OCI-LY1 (cell line): ENCODE data around the gene PKD1.

Experiments
- H2AFZ ChIP-seq: fragments of 200-600 bp; sonication (generic), shearing (Covaris generic); 2 replicates; pipeline ENCODE4 v1.6.0; 2014; ENCODE audit warnings: antibody characterized with exemption, mild to moderate bottlenecking, low read length
- H3F3A ChIP-seq: fragments of 200-600 bp; sonication (generic), shearing (Covaris generic); 2 replicates; pipeline ENCODE4 v1.6.0; 2014; ENCODE audit warnings: mild to moderate bottlenecking, antibody characterized with exemption, low read length, moderate library complexity; ENCODE audit not compliant: insufficient read depth
- H3K27ac ChIP-seq: fragments of 200-600 bp; sonication (generic); 2 replicates; pipeline ENCODE4 v1.5.1; 2014; ENCODE audit warnings: low read length, mixed run types, mild to moderate bottlenecking, low read depth; ENCODE audit not compliant: poor library complexity, severe bottlenecking
- H3K27me3 ChIP-seq: fragments of 200-600 bp; sonication (generic); 2 replicates; pipeline ENCODE4 v1.6.0; 2014; ENCODE audit warnings: antibody characterized with exemption, mild to moderate bottlenecking, low read length, moderate library complexity; ENCODE audit not compliant: insufficient read depth
- H3K36me3 ChIP-seq: fragments of 200-600 bp; sonication (generic); 2 replicates; pipeline ENCODE4 v1.6.1; 2014; ENCODE audit warnings: mild to moderate bottlenecking, antibody characterized with exemption, low read length, moderate library complexity, mixed read lengths; ENCODE audit not compliant: insufficient read depth
- H3K4me1 ChIP-seq: fragments of 200-600 bp; sonication (generic); 2 replicates; pipeline ENCODE4 v1.5.1; 2014; ENCODE audit warnings: mild to moderate bottlenecking, low read length, moderate library complexity; ENCODE audit not compliant: insufficient read depth, severe bottlenecking
- H3K4me2 ChIP-seq: fragments of 200-600 bp; sonication (generic), shearing (Covaris generic); 2 replicates; pipeline ENCODE4 v1.6.1; 2014; ENCODE audit warnings: low read length
- H3K4me3 ChIP-seq: fragments of 200-600 bp; sonication (generic); 2 replicates; pipeline ENCODE4 v1.5.1; 2014; ENCODE audit warnings: low read length, low read depth, mild to moderate bottlenecking, mixed read lengths; ENCODE audit not compliant: poor library complexity, severe bottlenecking
- H3K79me2 ChIP-seq: fragments of 200-600 bp; shearing (Covaris generic); 2 replicates; pipeline ENCODE4 v1.6.1; 2016; ENCODE audit warnings: mixed run types, low read length, mixed read lengths; ENCODE audit not compliant: insufficient read depth
- H3K9ac ChIP-seq: fragments of 200-600 bp; sonication (generic), shearing (Covaris generic); 2 replicates; pipeline ENCODE4 v1.6.1; 2014; ENCODE audit warnings: mild to moderate bottlenecking, low read length, mixed read lengths
- H3K9me2 ChIP-seq: fragments of 200-600 bp; sonication (generic), shearing (Covaris generic); 2 replicates; pipeline ENCODE4 v1.6.1; 2014; ENCODE audit warnings: low read depth, mild to moderate bottlenecking, low read length, mixed read lengths
- H3K9me3 ChIP-seq: fragments of 200-600 bp; shearing (Covaris generic); 2 replicates; pipeline ENCODE4 v1.6.1; 2014; ENCODE audit warnings: low read length, mixed read lengths
- H4K20me1 ChIP-seq: fragments of 200-600 bp; sonication (generic), shearing (Covaris generic); 2 replicates; pipeline ENCODE4 v1.6.0; 2016; ENCODE audit warnings: mild to moderate bottlenecking, low read length; ENCODE audit not compliant: insufficient read depth
- CTCF ChIP-seq: fragments of 200-600 bp; sonication (generic), shearing (Covaris generic); IDR thresholded peaks from 2 replicates; pipeline ENCODE4 v1.5.1; 2017; ENCODE audit warnings: mild to moderate bottlenecking, antibody characterized with exemption, low read length, moderate library complexity, mixed read lengths
- EZH2 ChIP-seq: fragments of 200-600 bp; sonication (generic), shearing (Covaris generic); IDR thresholded peaks from 2 replicates; pipeline ENCODE4 v1.8.0; 2017; ENCODE audit warnings: borderline replicate concordance, mixed run types, mild to moderate bottlenecking, antibody characterized with exemption, low read length, moderate library complexity, mixed read lengths

PKD1 gene

DNA sequence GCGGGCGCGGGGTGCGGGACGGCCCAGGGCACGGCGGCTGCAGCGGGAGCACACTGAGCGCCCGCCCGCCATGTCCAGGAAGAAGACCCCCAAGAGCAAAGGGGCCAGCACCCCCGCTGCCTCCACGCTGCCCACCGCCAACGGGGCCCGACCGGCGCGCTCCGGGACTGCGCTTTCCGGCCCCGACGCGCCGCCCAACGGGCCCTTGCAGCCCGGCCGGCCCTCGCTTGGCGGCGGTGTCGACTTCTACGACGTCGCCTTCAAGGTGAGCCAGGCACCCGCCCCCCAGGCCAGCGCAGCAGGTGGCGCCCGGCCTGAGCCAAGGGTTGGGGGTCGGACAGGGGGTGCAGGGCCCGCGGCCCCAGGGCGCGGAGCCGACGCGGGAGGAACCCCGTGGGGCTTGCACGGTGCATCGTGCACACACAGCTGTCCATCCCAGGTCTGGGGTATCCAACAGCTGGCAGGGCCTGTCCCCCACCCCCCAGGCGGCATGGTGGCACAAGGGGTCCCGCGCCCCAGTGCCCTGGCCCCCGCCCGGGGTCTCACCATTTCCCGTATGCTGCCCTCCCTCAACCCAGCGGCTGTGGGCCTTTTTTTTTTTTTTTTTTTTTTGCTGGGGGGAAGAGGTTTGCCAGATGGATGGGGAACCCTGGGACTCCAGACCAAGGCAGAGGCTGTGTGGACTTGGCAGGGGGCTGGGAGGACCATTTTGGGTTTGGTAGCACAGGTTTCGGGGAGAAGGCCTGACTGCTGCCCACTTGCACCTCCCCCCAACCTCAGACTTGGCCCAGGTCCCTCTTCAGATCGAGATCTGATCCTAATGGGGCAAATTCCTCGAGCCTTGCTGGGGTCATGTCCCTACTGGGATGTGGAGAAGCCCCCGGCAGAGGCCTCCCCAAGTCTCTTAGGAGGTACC, 13.3 kb upstream of the PKD1 start:
- Histone ChIP-seq H3K9me2 (no peaks in the 10 kb centered on the region), H3K4me1 (peaks cover 55% of the 10 kb centered on the region), H3K36me3 (peaks cover 32% of the 10 kb centered on the region), H2AFZ (no peak overlapping the region), H3K79me2 (no peaks in the 10 kb centered on the region), H3K27me3 (no peaks in the 10 kb centered on the region), H3K4me2 (peak overlapping the region; percentile 96), H3F3A (0 out of 2 replicates have a peak, but pooled peaks cover 5% of the 10 kb centered on the region), H3K27ac (no peak overlapping the region), H4K20me1 (no peaks in the 10 kb centered on the region), H3K9ac (peak overlapping the region; percentile 7; the same call in 1 of the 2 replicates), H3K9me3 (no peaks in the 10 kb centered on the region), H3K4me3 (peak overlapping the region; percentile 45)
- TF ChIP-seq EZH2 (no peak), CTCF (no peak)

DNA sequence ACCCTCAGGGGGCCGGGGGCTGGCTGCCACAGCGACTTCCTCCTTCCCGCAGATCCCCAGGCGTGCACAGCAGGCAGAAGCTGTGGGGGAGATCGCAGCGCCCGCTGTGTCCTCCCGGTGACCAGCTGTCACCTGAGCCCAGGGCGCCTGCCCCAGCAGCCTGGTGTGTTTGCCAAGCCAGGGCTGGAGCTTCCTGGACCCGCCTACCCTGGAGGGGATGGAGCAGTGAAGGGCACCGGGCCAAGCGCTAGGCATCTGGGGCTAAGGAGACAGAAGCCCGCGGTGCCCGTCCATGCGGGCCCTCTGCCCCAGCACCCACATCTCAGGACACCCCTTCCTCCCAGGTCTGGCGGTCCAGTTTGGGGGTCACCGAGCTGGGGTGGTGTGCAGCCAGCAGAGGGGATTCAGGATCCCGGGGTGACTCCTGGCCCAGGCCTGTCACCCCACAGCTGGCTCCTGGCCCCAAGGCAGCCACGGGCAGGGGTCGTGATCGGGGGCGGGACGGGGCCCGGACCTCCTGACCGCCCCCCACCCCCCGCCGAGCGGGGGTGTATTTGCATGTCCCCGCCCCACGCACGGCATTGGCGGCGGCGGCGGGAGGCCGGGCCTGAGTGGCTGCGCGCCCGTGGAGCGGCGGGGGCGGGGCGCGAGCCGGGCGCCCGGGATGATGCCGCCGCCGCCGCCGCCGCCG, 12.4 kb upstream of the PKD1 start, which contains the start of gene RAB26:
Gene RAB26, plus strand, starts transcription at position 645 of the 691 bp plus-strand sequence. CDS start 159 bp downstream, outside the sequence.
- Histone ChIP-seq H3K4me3 (peak within 1 kb of the TSS; percentile 45), H3K79me2 (no peaks in the 10 kb centered on the region), H4K20me1 (no peaks in the 10 kb centered on the region), H3K9me3 (no peaks in the 10 kb centered on the region), H3K4me1 (peaks cover 46% of the 10 kb centered on the region), H3K9me2 (no peaks in the 10 kb centered on the region), H3F3A (0 out of 2 replicates have a peak, but pooled peaks cover 5% of the 10 kb centered on the region), H3K9ac (peak within 1 kb of the TSS; percentile 7; the same call in 1 of the 2 replicates), H2AFZ (no peak within 1 kb of the TSS), H3K4me2 (peak within 1 kb of the TSS; percentile 96), H3K27ac (no peak within 1 kb of the TSS), H3K27me3 (no peaks in the 10 kb centered on the region), H3K36me3 (peaks cover 24% of the 10 kb centered on the region)
- TF ChIP-seq CTCF (no peak), EZH2 (no peak)

DNA sequence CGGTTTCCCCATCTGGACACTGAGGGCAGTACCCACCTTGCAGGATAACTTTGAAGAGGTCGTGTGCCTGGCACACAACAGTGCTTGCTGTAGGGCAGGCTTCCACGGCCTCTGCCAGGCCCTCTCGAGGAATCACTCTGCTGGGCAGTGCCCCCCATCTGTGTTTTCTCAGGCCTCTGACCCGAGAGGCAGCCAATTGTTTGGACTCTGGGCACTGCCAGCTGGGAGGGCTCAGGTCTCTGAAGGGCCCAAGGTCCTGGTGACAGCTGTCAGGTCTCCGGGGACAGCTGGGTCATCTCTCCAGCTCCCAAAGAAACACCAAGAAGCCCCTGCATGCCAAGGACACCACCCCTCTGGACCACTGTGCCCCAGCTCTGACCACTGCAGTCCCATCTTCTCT, 11.7 kb upstream of the PKD1 start:
- Histone ChIP-seq H3K9ac (no peak overlapping the region), H2AFZ (no peak overlapping the region), H3K36me3 (peaks cover 16% of the 10 kb centered on the region), H3K9me3 (no peaks in the 10 kb centered on the region), H3K27me3 (no peaks in the 10 kb centered on the region), H3K79me2 (no peaks in the 10 kb centered on the region), H3K4me1 (peaks cover 39% of the 10 kb centered on the region), H4K20me1 (no peaks in the 10 kb centered on the region), H3K4me2 (no peak overlapping the region), H3K4me3 (no peak overlapping the region), H3F3A (0 out of 2 replicates have a peak, but pooled peaks cover 5% of the 10 kb centered on the region), H3K9me2 (no peaks in the 10 kb centered on the region), H3K27ac (no peak overlapping the region)
- no peak for TF ChIP-seq EZH2
- no peak for TF ChIP-seq CTCF
